NCI-H748 (cell line): Measurements from ENCODE around the gene DYTN.

ENCODE experiments used
- DNase-seq: peaks from one replicate; lab custom pipeline; 2025; ENCODE audit not compliant: unreplicated experiment; lab: John Stamatoyannopoulos, UW

DYTN gene

DNA sequence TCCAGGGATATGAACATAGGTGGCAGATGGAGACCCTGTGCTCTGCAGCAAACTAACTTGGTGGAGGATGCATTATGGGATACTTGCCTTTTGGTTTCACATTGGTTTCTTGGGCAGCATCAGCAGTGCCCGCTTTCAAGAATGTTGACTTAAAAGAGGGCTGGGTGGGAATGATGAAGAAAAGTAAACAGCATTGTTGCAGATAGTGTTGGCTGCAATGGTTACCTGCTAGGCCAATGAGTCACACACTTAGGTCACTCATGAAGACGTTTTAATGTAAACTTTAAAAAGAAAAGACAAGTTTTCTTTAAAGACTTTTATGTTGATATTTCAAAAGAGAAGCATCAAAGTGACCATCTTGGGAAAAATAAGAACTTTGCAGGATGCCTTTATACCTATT lies 102.0 kb downstream of the DYTN start:
- DNase-seq: no peak

DNA sequence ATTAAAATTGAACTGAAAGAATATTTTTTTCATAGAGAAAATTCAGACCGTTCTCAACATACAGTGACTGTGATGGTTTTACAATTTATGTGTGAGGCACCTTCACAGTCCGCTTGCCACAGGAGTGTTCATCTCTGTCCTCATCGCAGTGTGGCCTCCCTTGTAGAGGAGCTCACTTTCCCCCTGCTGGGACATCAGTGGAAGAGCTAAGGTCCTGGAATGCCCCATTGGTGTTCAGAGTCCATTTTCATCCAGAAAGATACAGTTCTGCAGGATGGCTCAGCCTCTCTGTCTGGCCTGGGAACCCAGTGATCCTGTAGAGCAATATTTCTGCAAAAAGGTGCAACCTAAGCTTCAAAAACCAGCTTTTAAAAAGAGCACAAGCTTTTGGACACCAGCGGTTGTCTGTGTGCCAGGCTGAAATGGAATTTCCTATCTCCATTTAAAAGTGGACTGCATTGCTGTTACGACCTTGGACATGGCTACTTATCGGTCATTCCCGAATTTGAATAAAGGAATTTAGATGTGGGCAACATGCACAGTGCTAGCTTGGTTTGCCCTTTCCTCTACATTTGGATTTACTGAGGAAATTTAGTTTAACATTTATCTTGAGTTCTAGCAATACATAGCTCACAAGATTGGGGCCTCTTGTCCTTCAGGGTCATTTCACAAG lies 102.6 kb downstream of the DYTN start:
- DNase-seq: no peak

DNA sequence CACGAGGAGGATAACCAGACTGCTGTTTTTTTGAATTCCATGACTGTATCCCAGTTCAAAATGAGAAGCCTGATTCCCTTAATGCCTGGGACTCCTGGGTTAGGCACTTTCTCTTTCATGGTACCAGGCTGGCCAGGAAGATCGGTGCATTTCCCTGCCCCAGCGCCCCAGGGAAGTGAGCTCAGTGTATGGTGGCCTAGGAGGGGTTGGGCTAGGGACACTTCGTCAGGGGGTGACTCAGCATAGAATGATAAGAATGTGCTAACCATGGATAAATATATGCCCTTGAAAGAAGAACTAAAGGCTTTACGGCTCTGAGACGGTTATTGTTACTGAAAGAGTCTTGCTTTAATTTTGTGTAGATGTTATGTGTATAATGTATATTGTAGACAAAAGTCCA lies 103.4 kb downstream of the DYTN start:
- DNase-seq: no peak

DNA sequence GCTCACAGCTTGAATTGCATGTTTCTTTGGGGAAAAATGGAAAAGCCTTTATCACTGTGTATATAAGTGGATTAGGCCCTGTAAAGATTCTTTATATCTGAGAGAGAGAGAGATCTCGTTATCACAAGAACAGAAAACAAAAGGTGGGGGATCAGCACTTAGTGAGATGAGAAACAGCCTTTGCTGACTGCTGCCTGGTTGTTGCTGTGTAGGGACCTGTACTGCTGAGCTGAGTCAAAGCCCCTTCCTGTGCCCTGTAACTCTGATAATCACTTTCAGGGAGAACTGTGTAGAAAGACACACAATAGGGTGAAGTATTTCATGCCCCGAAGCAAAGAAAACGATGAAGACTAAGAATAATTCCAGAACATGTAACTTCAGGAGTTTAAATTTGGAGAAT lies 106.5 kb downstream of the DYTN start:
- no peak for DNase-seq

DNA sequence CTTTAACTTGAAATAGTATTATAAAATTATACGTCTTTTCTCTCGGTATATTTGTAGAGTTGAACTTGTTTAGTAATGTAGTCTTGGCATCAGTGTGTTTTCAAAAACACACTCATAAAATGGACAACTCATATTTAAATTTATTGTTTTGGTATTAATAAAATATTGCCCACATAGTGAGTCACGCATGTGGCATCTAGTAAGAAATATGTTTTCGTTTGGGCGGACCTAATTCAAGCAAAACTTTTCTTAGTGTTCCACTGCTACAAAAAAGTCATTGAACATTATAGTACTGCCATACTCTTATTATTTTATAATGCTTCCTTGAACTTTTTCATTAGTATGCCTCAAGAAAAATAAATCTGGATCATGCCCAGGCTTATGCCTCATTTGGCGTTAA lies 107.0 kb downstream of the DYTN start:
- DNase-seq: no peak

DNA sequence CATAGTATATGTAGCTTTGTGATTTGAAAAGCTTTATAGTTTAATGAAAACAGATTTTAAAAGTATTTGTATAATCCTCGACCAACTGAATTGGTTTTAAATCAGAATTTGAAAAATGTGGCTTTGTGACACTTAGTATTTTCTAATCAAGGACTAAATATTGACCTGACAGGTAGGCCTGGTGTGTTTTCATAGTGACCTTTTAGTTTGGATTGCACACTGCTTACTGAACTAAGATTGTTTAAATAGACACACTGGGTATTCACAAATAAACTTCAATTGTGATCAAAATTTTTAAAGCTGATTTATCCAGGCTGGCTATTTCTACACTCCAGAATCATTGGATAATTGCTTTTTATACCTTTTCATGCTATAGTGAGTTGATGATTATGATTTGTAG lies 107.7 kb downstream of the DYTN start:
- no peak for DNase-seq

DNA sequence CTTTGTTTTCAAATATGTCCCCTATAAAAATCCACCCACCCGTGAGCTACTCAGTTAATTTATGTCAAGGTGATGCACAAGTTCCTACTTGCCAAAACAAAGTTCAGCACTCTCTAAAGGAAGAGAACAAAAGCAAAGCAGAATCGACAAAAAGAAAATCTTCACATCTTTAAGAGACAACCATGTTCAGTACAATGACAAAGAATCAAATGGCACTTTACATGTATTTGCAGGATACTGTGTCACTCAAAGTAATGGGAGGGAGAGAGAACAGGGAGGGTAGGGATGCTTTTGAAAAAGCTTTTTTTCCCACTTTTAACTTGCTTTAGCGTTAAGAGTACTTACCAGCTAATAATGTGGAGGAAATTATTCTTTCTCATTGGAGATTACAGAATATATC lies 115.0 kb downstream of the DYTN start:
- DNase-seq: no peak
